Measurements from ENCODE around the gene KSR1. TPM values are rescaled to one million over a fixed set of nuclear protein-coding genes. Genes with fewer than 3 reads are reported as not detected.
A peak's percentile ranks its signal among the peaks of the same experiment; 100 is the strongest.

The KSR1 gene
- total and polyA plus RNA-seq, 9 of the 15 experiments (the other 6 are each of a cell fraction or from before 2014, with no cell fraction given), result 1.4 to 51.7 (median 18.4) TPM

GRCh38 chr17:27602721-27603420, 146.6 kb downstream of the KSR1 start (continued):
- no peak for TF ChIP-seq CHCHD3 (CRISPR knock-in tag; IDR thresholded peaks at IDR 0.05)
- no peak for TF ChIP-seq KDM5B (IDR thresholded peaks at IDR 0.05; ENCODE audit: insufficient replicate concordance, low read depth, low read length)
- no peak for TF ChIP-seq ESRRB (CRISPR knock-in tag; IDR thresholded peaks at IDR 0.05; ENCODE audit: borderline replicate concordance)
- TF ChIP-seq SMAD3 (CRISPR knock-in tag; conservative IDR thresholded peaks at IDR 0.05), result peak; percentile 31; the same call in 1 of the 2 replicates
- TF ChIP-seq ARNT (IDR thresholded peaks at IDR 0.05), result peak in 1 of 2 experiments; percentile 92; a peak in 3 of 4 replicates
- TF ChIP-seq ZNF395 (CRISPR knock-in tag; IDR thresholded peaks at IDR 0.05), result 0 out of 2 replicates have a peak, but pooled peaks have one; percentile 65
- no peak for TF ChIP-seq PRMT5 (CRISPR knock-in tag; IDR thresholded peaks at IDR 0.05)
- TF ChIP-seq BRD9 (IDR thresholded peaks at IDR 0.05; ENCODE audit: low read depth, partially characterized antibody), result peak; percentile 51
- TF ChIP-seq E2F3 (CRISPR knock-in tag; IDR thresholded peaks at IDR 0.05), result peak; percentile 28; the same call in 1 of the 2 replicates
- TF ChIP-seq ZBED1 (IDR thresholded peaks at IDR 0.05), result no peak
- TF ChIP-seq ZNF586 (CRISPR knock-in tag; conservative IDR thresholded peaks at IDR 0.05), result no peak
- no peak for TF ChIP-seq RBM25 (IDR thresholded peaks at IDR 0.05; ENCODE audit: low read depth, low read length, severe bottlenecking)
- TF ChIP-seq ETS2 (tag; IDR thresholded peaks at IDR 0.05; ENCODE audit: borderline replicate concordance, poor library complexity, severe bottlenecking), result no peak
- peak; percentile 83 for TF ChIP-seq MTA3 (IDR thresholded peaks at IDR 0.05; ENCODE audit: borderline replicate concordance)
- no peak for TF ChIP-seq PRPF4 (IDR thresholded peaks at IDR 0.05; ENCODE audit: insufficient read depth, low read depth, low read length, poor library complexity, severe bottlenecking)
- no peak for TF ChIP-seq ZNF717 (CRISPR knock-in tag; IDR thresholded peaks at IDR 0.05)
- TF ChIP-seq GABPA (tag; conservative IDR thresholded peaks at IDR 0.05; ENCODE audit: low read depth), result peak; percentile 79
- TF ChIP-seq PATZ1 (CRISPR knock-in tag; IDR thresholded peaks at IDR 0.05; ENCODE audit: borderline replicate concordance), result no peak
- TF ChIP-seq E4F1 (CRISPR knock-in tag; IDR thresholded peaks at IDR 0.05; ENCODE audit: borderline replicate concordance), result no peak
- TF ChIP-seq PPARD (CRISPR knock-in tag; IDR thresholded peaks at IDR 0.05), result no peak
- TF ChIP-seq RHOXF2B (CRISPR knock-in tag; conservative IDR thresholded peaks at IDR 0.05), result 0 out of 2 replicates have a peak, but pooled peaks have one; percentile 6
- TF ChIP-seq GTF2B (IDR thresholded peaks at IDR 0.05; ENCODE audit: extremely low read depth, insufficient read length), result no peak
